SH-SY5Y (cell line): ENCODE data around the gene AK2.

Experiments used
- GATA2 ChIP-seq: IDR thresholded peaks from 2 replicates; pipeline ENCODE4 v1.6.1; 2011; ENCODE audit warnings: mild to moderate bottlenecking, low read depth, low read length
- GATA3 ChIP-seq: IDR thresholded peaks from 2 replicates; pipeline ENCODE4 v1.6.1; 2011; ENCODE audit warnings: low read depth, mild to moderate bottlenecking, low read length, moderate library complexity

DNA sequence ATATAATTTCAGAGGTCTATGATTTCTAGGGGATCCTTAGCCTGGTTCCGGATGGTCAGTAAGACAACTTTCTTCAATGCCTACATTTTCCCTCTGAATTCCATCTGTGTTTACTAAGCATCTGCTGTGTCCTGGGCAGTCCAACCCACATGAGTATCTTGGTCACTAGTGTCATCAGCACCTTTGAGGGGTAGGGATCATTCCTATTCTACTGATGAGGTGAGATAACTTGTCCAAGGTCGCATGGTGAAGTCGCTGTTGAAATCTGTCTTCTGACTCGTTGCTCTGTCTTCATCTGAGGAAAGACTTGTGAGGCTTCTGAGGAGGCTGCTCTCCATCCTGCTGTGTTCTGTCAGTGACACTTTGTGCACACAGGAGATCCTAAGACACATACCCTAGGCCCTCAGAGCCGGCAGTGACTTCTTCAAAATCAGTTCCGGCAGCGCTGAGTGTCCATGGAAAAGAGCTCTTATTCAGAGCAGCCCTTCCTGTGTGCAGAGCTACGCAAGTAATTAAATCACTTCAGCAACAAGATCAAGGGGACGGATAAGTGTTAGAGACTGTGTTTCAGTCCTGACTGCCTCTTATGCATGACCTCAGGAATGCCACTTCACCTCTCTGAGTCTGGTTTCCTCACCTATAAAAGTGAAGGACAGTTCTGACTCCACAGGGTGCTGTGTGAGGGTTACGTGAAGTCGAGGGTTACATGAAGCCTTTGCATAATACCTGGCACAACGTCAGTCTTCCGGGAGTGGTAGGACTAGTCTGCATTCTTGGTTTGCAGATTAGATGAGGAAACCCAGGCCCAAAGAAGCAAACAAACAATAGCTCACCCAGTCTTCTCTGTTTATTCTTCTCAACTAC is 28.4 kb downstream of the AK2 start:
- TF ChIP-seq GATA2 (peak; percentile 63; the same call in 1 of the 2 replicates), GATA3 (no peak)
